ENCODE results near the gene USP33. TPM values are rescaled to one million over a fixed set of nuclear protein-coding genes. Genes with fewer than 3 reads are reported as not detected.

USP33 gene
- 100 to 1,000 TPM in 2 of 4 donors, 10 to 100 TPM in 2; 67.1 to 193 (median 123) TPM for total RNA-seq

- peak; percentile 83 to 92 for DNase-seq
- peak within 1 kb of the TSS; percentile 72 to 100 for H3K4me3 ChIP-seq
- no peaks in the 10 kb centered on the region for H3K36me3 ChIP-seq
- no peaks in the 10 kb centered on the region for H3K4me1 ChIP-seq
- intact Hi-C loops (cut with DNase I; ENCODE audit: low total_unique reads) = no loop called here
- TF ChIP-seq CTCF (IDR thresholded peaks at IDR 0.05) (peak in 2 of 4 experiments; percentile 7 to 18), POLR2A (IDR thresholded peaks at IDR 0.05) (peak; percentile 77 to 87)
- H3K9me3 ChIP-seq = no peaks in the 10 kb centered on the region
- H3K27me3 ChIP-seq = no peaks in the 10 kb centered on the region
- peak within 1 kb of the TSS; percentile 82 to 88 for H3K27ac ChIP-seq
Observed at GRCh38 chr1:77759071-77760028, at the start of gene USP33. USP33 (minus strand) TSS chr1:77759852; CDS start chr1:77741697, 18,155 bp downstream.

- H3K36me3 ChIP-seq = no peaks in the 10 kb centered on the region
Observed at GRCh38 chr1:77803371-77803770, 43.7 kb upstream of the USP33 start.

GRCh38 chr1:77802026-77802425 lies 42.4 kb upstream of the USP33 start:
- intact Hi-C loops (cut with DNase I; ENCODE audit: low total_unique reads) = no loop called here
- Histone ChIP-seq H3K36me3 (no peaks in the 10 kb centered on the region), H3K27me3 (no peaks in the 10 kb centered on the region), H3K4me1 (no peaks in the 10 kb centered on the region), H3K9me3 (no peaks in the 10 kb centered on the region), H3K27ac (no peak overlapping the region), H3K4me3 (no peak overlapping the region)
- TF ChIP-seq POLR2A (IDR thresholded peaks at IDR 0.05) (no peak), CTCF (IDR thresholded peaks at IDR 0.05) (no peak)
- DNase-seq = no peak

More at GRCh38 chr1:77803371-77803770, 43.7 kb upstream of the USP33 start:
- no peak overlapping the region for H3K4me3 ChIP-seq
- no peaks in the 10 kb centered on the region for H3K9me3 ChIP-seq
- TF ChIP-seq POLR2A (IDR thresholded peaks at IDR 0.05) = no peak
- no peak for TF ChIP-seq CTCF (IDR thresholded peaks at IDR 0.05)
- DNase-seq = no peak
- H3K4me1 ChIP-seq = no peaks in the 10 kb centered on the region
- no peak overlapping the region for H3K27ac ChIP-seq
- no peaks in the 10 kb centered on the region for H3K27me3 ChIP-seq
- intact Hi-C loops (cut with DNase I; ENCODE audit: low total_unique reads) = no loop called here

GRCh38 chr1:77797991-77798390 lies 38.3 kb upstream of the USP33 start:
- Histone ChIP-seq H3K27ac (no peak overlapping the region), H3K27me3 (no peaks in the 10 kb centered on the region), H3K36me3 (no peaks in the 10 kb centered on the region), H3K4me1 (no peaks in the 10 kb centered on the region), H3K4me3 (no peak overlapping the region), H3K9me3 (no peaks in the 10 kb centered on the region)
- TF ChIP-seq CTCF (IDR thresholded peaks at IDR 0.05) (no peak), POLR2A (IDR thresholded peaks at IDR 0.05) (no peak)
- no peak for DNase-seq
- intact Hi-C loops (cut with DNase I; ENCODE audit: low total_unique reads) = no loop called here
